ENCODE data around the gene TLE4.
A peak's percentile ranks its signal among the peaks of the same experiment; 100 is the strongest.
"Not testable (repeated sequence)": the region's sequence is repeated elsewhere in the genome, so short reads cannot be mapped to it uniquely, and the experiment has no call there.

Gene TLE4

DNA sequence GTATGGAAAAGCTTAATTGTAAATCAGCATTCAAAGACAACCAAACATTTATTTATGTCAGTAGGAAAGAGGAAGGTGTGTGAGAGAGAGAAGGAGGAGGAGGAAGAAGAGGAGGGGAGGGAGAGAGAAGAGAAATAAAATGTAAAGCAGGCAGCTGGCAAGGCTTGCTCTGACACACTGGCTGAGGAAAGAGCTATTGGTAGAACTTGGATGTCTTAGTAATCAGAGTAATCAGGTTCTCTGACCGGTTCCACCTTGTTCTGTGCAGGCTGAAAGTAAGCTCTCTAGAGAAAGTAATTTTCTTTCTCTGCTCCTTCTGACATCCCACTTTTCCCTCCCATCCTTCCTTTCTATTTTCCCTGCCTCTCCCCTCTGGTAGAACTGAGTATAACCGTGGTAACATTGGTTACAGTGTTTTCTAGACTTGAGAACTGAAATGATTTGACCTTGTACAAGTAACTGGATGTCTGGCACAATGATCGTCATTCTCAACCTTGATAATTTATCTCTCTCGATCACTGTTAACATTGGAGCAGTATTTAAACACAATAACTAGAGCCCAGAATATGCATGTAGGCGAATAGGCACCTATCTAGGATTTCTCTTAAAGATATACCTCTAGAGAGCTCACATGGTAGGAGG is 33.3 kb downstream of the TLE4 start:
- DNase-seq: no peak

DNA sequence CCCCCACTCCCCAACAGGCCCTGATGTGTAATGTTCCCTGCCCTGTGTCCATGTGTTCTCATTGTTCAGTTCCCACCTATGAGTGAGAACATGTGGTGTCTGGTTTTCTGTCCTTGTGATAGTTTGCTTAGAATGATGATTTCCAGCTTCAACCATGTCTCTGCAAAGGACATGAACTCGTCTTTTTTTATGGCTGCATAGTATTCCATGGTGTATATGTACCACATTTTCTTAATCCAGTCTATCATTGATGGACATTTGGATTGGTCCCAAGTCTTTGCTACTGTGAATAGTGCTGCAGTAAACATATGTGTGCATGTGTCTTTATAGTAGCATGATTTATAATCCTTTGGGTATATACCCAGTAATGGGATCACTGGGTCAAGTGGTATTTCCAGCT is 34.8 kb downstream of the TLE4 start:
- DNase-seq: not testable (repeated sequence)

DNA sequence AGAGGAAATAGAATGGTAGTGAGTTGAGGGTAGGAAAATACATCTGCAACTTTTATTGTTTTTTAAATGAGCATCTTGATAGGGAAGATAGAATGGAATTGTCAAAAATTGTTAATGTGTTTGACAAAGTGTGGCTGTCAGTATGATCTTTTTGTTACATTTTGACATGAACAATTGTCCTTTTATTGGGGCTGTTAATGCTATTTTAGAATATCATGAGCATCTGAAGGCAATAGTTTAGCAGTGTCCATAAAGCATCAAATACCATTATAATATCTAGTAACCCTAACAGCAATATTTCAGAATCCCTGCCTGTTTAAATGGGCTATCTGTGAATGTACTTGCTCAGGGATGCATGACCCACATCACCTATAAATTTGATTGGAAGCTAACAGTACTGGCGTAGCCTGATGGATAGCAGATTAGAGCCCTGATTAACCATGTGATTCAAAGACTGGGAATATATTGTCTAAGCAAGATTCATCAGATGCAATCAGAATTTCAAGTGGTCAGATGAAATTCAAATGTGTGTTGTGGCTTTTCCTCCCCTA is 37.8 kb downstream of the TLE4 start:
- no peak for DNase-seq

DNA sequence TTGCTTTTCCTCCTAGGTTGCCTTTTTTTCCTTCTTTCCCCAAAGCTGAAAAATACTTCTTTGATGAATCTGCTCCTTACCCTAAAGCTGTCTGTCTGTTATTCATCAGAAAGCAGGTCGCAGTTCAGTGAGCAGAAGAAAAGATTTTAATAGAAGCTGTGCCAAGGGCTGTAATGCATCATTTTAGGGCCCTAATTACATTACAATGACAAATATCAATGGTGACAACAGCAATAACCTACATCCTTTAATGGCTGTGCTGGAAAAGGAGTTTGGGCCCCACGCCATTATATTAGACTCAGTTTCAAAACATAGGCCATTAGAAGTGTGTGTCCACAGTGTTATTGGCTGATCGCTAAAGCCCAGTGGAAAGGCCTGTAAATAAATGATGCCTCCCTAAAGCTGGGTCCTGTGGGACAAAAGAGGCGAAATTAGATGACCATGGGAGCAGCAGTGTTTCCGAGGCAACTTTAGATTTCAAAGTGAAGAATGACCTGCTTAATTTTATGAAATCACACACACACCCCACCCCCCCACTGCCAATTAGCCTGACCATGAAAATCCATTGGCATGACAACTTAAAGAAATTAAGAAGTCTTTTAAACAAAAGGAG is 38.4 kb downstream of the TLE4 start:
- peak; percentile 24 for DNase-seq

DNA sequence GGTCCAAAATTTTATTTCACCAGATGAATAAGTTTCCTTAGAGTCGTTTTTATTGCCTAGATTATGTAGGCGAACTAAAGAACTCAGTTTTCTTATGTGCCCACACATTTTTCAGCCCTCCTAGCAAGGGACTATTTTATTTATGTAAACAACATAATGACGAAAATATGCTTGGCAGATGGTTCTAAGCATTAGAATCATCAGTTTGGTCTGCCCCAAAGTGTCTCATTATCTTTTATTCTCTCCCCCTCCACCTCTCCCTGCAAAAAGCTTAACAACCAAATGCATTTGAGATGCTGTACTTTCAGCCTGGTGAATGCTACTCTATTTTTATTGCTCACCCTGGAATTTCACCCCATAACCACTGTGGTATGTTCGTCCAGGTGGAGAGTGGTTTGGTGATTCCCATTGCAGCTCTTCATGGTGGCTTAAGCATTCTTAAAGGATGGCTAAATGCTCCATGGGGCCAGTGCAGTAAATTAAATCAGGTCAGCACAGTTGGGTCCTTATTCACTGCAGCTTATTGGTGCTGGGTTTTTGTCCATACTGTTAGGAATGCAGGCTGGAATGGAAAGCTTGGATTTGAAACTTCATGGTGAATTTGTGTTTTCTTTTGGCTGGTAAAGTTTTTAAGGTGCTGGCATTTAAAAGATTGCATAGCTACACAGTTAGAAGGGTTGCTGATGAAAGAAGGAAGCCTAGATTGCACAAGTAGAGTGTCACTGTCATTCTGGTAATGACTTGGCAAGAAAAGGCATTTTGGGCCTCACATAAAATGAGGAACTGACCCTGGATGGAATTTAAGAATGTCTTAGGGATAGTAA is 39.2 kb downstream of the TLE4 start:
- no peak for DNase-seq

DNA sequence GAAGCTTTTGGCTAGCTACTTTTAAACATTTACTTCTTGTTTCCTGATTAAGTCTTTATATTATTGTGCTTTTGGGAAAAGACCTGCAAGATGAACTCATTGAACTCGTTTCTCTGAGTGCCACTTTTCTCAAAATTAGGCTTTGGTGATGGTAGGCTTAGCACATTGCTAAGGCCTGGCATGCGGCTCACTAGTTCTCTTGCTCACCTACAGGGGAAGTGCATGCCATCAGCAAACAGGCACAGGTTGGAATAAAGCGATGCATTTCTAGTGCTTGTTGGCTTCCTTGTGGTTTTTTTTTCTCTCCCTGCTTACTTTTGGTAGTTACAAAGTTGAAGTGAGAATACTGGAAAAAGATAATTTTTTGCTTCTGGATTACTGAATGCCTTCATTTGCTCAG is 41.4 kb downstream of the TLE4 start:
- no peak for DNase-seq

DNA sequence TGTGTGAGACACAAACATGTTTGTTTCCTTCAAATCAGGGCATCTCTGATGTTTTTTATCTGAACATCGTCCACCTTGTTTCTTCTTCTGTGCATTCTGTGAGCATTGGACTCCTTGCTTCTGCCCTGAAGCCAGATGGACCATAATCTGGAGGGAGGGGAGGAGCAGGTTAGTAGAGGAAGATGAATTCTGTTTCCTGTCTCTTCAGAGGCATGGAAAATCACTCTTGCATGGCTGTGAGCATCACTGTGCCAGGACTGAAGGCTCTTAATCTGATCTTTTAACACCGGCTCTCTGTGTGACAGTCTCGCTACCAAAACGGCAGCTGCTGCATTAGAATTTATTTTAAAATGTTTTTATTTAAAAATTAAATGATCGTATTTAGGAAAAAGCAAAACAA is 43.3 kb downstream of the TLE4 start:
- DNase-seq: no peak

DNA sequence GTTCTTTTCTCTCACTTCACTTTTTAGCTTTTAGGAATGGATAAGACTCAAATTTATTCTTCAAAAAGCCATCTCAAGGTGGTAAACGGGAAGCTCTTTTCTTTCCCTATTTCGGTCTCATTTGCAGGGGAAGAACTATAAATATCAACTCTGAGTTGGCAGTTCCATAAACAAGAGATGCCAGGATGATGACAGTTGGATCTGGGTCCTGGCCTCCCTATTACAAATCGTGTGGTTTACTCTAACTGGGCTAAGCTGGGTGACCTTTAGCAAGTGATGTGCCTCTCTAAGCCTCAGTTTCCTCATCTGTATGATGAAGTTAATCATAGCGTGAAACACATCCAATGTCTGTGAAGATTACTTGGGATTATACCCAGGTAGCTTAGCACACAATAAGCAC is 44.2 kb downstream of the TLE4 start:
- DNase-seq: no peak

DNA sequence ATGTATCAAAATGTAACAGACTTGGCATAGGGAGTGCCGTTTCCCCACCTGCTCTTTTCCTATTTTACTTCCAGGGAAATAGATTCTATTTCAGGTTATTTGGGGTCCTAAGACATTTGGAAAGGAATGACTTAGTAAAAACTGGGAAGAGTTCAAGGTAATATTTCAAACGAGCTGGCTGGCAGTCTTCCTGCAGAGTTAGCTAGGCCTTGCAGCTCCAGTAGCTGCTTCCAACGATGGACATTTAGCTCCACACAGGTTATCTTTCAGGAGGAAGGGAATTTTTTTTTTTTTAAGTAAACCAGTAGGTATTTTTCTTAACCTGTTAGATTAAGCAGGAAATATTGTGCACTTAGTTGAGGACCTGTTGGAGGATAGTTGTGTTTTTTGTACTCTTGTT is 45.2 kb downstream of the TLE4 start:
- no peak for DNase-seq

DNA sequence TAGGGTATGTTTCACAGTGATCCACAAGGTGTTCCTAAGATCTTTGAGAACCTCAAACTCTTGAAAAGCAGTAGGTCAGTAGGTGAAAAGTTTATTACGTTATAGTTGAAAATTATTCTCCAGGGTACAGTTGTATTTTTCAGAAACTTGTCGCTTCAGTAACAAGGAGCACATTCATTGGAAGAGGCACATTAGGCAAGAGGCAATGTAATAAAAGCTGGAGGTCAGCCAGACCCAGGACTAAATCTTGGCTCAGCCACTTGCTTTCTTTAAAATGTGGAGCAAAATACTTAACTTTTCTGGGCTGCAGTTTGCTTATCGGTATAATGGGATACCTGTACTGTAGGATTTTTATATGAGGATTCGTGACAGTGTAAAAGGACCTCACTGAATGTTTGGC is 45.6 kb downstream of the TLE4 start:
- no peak for DNase-seq

DNA sequence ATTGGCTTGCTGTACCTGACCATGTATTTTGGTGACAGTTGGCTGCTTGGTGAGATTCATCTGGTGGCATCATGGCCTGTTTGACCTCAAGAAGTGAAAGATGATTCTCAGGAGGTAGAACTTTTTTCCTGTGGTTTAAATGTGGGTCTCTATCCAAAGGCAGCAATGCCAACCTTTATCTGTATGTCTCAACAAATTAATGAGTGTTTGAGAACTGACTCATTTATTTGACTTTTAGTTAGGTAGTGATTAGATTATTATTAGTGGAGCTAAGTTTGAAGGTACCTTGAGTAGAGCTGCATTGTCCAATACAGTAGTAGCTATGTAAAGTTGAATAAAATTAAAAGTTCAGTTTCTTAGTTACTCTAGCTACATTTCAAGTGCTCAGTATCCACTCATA is 48.2 kb downstream of the TLE4 start:
- no peak for DNase-seq

DNA sequence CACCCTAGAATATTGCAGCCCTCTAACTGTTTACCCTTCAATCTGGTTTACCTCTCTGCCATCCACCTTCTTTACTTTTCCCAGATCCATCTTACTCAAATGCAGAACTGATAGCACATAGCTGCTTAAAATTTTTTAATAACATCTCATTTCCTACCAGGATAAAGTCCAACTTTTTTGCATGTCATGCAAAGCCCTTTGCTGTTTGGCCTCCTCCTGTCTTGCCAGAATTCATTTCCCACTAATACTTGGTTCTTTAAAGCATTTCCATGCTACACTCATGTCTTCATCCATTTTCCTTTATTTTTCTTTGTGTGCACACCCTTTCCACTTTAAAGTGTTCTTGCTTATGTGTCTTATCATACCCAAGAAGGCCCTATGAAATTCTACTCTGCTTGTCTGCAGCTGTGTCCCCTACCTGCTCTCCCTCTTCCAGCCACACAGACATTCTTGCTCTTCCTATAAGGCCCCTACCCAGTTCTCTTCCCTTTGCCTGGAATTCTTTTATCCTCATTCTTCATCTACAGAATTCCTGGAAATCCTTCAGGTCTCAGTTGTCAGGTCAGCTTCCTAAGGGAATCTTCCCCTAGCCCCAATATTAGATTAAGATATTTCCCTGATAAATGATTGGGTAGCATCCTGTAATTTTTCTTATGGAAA is 50.3 kb downstream of the TLE4 start:
- no peak for DNase-seq

DNA sequence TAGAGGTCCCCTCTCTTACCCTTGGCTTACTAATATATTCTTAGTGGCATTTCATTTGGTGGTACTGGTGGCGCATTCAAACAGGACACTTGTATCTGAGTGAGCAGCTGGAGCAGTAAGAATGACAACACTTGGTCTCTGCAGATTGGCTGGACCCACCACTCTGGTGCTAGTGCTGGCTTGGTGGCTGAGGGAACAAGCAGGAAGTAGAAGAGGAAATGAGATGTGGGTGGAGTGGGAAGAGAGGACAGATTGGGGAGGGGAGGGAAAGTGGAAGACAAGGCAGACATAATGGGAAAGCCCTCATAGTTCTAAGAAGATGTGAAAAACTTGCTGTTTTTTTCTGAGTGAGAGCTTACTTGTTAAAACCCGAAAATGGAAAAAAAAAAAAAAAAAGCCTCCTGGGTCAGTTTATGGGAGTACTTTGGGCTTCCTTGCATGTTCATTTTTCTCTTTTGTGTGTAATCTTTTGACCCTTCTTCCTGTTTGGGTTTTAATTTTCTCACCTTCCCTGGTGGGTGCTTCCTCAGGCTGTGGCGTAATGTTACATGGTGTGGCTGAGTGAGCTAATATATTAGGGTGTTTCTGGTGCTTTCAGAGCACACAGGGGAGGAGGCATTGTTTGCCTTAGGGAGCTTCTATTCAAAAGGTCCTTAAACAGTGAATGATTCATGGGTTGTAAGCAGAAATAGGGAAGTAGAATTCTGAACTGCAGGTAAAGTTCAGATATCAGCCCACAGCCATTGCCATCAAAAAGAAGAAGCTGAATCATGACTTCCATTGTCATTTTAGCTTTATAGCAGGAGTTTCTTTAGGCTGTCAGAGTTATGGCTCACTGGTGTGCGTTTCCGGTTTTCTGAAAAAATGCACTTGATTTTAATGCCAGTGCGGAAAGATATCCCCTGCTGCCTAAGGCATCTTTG is 52.3 kb downstream of the TLE4 start:
- DNase-seq: no peak

DNA sequence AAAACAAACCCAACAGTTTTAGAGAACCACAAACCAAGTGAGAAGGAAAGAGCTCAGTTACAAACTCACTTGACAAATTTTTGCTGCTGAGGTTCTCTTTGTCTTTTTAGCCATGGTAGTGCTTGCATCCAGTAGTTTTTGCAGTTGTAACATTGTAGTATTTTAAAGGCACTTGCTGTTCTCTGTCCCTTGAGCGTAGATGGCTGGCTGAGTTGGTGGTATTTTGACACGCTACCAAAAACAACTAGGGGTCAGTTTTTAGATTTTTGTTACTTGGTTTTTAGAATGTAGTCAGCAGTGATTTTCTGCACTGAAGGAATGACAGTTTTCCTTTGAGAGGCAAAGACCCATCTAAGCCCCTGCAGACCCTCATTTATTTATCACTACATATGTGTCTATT is 58.0 kb downstream of the TLE4 start:
- no peak for DNase-seq

DNA sequence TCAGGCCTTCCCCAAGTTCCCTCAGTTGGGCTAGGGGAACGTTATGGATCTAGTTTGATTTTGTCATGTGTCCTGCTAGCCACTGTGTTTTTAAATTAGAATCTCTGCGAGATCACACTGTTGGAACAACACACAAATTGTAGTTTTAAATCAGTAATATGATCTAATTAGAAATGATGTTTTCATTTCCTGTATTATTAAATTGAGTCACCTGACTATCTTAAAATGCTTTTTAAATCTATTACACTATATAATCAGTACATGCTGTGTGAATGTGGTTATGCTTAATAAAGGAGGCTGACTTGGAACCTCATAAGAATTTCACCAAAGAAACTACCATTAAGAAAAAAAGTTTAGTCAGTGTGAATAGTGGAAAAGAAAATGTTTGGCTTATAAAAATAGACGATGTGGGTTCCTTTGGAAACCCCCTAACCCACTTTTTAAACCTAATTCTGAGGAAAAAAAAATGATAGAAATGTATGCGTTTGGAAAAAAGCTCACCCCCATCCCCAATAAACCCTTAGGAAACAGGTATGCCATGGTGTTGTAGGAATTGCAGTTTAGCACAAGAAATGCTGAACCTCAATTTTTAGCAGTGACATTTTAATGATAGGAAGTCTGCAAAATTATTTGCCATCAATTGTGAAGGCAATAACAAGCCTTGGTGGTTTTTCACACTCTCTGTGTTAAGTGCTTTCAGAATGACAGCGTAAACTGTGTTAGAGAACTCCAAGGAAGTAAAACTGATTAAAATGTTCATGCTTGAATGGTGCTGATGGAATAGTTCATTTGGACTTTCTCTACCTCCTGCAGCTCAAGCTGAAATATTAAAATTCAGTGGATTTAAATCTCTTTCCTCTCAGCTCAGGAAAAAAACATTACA is 59.0 kb downstream of the TLE4 start:
- DNase-seq: no peak

DNA sequence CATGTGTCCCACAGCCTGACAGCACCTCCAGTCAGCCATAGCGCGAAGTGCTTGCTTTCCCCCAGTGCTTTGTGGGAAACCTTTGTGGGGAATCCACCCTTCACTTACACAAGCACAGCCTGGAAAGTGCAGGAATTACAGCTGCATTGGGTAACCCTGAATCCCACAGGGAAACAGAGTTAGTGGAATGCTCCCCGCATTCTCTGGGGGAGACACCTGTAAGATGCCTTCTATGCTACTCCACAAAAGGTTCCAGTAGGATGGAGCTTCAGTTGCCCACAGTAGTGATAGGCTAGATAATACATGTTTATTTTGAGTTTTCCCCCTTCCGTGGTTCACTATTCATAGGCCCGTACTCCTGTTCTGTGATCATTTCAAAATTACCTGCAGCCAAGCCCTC is 60.3 kb downstream of the TLE4 start:
- no peak for DNase-seq

DNA sequence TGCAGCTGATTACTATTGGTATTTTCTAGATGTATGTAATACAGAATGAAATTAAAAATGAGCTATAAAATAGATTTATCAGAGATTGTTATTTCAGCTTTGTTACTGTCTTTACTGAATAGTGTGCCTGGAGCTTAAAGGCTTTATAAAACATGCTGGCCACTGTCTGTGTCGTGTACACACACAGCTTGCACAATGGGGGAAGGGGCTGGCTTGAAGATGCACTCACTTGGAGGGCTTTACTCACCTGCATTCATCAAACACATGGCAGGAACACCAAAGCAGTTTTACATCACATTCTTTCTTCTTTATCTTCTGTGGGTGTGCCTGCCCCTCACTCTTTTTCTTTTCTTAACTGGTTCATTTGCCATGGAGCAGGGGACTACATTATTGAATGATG is 60.9 kb downstream of the TLE4 start:
- DNase-seq: no peak

DNA sequence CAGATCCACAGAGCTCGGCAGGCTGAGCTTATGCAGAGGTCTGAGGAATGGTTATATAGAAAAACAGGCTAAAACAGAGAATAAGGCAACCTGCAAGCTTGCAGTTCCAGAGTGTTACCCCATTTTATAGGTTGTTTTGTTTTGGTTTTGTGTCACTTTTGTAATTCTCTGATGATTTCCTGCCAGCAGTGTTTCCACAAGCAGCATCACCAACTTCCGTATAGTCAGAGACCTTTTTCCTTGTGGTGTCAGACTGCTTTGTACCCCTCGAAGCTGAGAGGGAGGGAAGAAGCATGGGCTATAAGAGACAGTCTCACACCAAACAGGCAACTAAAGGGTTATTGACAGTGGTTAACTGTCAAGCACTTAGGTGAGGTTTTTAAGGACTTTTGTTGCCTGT is 61.8 kb downstream of the TLE4 start:
- DNase-seq: no peak

DNA sequence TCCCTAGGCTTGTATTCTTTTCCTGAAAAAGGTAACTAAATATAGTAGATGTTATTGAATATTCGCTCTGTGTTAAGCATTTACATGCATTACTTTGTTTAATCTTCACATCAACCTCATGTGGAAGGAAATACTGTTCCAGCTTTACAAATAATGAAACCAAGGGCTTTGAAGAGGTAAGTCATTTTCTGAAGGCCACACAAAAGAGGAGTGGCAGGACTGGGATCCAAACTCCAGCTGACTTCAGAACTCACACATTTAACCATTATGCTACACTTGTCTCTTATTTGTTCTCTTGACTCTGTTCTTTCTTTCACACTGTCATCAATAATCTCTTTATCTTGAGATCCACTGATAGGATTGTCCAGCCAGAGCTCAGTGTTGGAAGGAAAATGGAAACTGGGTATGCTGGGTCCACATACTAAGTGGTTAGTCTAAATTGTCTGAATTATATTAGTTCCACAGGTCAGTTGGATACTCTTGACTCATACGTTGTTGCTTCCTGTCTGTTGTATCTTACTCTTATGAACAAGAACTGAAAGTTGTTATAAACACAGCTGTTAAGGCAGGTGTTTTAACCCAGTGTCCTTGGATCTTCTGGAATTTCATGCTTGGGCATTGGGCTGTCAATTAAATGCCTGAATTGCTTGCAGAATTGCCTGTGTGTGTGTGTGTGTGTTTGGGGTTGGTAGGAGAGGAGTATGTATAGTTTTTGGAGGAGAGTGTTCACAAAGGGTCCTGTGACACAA is 65.6 kb downstream of the TLE4 start:
- DNase-seq: no peak

DNA sequence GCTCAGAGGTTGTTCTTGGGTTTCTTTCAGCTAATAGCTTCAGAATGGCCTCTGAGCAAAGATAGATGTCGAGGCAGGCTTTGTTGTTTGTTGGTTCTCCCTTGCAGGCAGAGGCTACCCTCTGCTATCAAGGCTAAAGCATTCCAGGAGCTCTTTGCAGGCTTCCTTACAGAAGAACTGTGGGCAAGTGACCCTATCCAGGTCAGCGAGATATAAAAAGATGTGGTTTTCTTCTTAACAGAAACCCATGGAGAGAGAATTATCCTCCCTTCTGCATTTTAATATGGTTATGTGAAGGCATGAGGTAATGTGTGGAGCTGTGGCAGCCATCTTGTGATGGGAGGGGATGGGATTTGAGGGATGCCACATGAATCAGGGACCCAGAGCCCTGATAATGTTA is 67.0 kb downstream of the TLE4 start:
- no peak for DNase-seq

DNA sequence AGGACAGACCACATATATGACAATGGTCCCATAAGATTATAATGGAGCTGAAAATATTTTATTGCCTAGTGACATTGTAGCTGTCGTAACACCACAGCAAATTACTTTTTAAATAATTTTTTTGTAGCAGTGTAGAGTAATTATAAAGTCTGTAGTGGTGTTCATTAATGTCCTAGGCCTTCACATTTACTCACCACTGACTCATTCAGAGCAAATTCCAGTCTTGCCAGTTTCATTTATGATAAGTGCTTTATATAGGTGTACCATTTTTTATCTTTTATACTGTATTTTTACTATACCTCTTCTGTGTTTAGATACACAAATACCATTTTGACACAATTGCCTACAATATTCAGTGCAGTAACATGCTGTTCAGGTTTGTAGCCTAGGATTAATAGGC is 67.6 kb downstream of the TLE4 start:
- no peak for DNase-seq

Data from NCI-H2081 treated with DMSO at 0.1 percent for 48 hours (cell line).